Activated CD4-positive, alpha-beta T cell treated with anti-CD3 and anti-CD28 coated beads for 4 hours (primary cell): ENCODE data around the gene NMNAT3.

ENCODE experiments used
- DNase-seq, 2 donors: peaks; one replicate each; pipeline ENCODE4 v3.0.0-alpha.2; 2020

NMNAT3 gene

GRCh38 chr3:139674571-139675260, 3.1 kb downstream of the NMNAT3 start:
- no peak for DNase-seq

- no peak for DNase-seq
Measured at GRCh38 chr3:139672884-139673283, 4.9 kb downstream of the NMNAT3 start.

- DNase-seq: no peak
Measured at GRCh38 chr3:139671863-139672646, 5.7 kb downstream of the NMNAT3 start.

DNA sequence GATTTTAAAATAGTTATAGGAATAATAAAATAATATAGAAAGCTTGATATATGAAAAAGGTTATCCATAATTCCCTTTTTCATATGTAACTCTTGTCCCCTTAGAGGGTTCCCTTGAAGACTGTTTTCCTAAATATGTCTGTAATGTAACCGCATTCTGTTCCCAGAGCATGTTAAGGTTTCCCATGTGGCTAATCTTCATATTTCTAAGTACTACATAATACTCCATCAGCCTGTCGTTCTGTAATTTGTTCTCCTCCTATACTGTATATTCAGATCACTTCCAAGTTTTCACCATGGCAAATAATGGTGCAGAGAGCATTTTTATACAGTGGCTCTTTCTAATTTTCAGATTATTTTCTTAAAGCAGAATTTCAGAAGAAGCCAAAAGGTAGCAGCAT, 6.7 kb downstream of the NMNAT3 start:
- no peak for DNase-seq

DNA sequence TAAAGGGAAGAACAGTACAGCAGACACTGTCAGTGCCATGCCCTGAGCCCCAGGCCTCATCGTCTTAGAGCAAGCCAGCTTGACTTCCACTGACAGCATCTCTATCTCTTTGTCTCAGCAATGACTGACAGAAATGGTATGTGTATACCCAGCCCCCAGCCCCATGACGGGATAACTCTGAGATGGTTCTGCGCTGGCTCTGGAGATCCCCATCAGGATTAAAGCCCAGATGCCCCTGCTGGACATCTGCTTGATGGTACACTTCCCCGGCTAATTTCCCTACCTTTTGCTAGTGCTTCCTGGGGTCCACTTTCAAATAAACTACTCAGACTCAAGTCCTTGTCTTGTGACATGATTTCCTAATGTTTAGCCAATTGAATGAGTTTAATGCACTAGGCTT, 7.6 kb downstream of the NMNAT3 start:
- DNase-seq: no peak

GRCh38 chr3:139668332-139668731, 9.4 kb downstream of the NMNAT3 start:
- DNase-seq: no peak

DNA sequence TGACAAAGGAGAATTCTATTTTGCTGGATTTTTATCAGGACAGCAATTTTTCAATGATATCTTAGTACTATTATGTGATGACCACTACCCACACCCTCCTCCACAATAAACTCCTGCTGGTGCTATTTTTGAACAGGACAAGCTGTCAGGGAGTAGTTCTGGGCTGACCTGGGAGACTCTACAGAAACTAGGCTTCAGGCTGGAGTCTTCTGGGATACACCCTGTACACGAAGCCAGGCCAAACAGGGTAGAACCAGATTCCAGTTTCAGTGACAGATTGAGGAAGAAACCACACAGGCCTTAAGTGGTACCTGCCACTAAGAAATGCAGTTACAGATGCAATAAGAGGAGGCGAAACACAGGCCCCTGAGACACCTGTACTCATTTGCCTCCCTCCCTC, 12.8 kb downstream of the NMNAT3 start:
- DNase-seq: no peak

DNA sequence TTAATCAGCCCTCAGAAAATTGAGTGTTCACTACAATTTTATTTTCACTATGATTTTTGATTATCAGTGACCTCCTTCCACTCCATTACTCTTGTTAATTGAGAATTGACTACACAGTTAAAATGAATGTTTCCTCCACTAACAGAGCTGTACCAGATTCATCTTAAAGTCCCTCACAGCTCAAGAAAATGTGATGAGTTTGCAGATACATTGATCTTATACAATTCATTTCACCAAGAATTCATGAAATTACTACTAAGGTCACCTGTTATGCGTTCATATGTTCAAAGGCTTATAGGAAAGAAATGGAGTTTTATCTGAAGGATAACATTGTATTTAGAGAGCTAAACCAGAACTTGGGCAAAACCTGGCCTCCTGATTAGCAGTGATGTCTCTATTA, 17.5 kb downstream of the NMNAT3 start:
- no peak for DNase-seq

- no peak for DNase-seq
Measured at GRCh38 chr3:139659511-139659910, 18.3 kb downstream of the NMNAT3 start.

DNA sequence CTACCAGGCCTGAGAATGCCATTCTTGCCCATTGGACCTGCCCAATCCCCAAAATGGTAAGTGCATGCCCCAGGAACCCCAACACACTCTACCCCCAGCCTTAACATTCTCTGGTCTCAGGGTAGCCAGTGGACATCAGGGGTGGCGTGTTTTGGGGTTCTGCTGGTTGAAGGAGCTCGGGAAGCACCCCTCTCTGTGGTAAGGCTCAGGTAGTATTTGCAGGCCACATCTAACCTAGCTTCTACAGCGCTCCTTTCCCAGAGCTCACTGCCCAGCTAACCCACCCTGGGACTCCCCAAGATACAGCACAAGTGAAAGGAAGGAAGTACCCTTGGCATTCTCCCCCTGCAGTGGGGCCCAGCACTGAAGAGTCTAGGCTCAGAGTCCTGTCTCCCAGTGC, 19.8 kb downstream of the NMNAT3 start:
- no peak for DNase-seq

DNA sequence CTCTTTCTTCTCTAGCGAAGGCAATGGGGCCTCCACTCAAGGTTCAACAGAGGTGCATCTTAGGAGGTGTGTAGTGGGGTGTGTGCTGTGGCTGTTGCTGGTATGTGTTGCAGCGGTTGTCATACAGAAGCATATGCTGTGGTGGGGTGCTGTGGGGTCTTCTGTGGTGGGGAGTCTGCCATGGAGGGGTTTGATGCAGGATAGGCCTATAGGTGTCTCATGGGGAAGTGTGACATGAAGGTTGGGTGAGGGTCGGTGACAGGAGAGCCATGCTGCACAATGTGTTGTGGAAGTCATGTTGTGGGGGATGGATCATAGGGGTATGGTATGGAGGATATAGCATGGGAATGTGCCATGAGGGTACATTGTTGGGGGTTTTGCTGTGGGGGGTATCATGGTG, 20.3 kb downstream of the NMNAT3 start:
- DNase-seq: no peak

DNA sequence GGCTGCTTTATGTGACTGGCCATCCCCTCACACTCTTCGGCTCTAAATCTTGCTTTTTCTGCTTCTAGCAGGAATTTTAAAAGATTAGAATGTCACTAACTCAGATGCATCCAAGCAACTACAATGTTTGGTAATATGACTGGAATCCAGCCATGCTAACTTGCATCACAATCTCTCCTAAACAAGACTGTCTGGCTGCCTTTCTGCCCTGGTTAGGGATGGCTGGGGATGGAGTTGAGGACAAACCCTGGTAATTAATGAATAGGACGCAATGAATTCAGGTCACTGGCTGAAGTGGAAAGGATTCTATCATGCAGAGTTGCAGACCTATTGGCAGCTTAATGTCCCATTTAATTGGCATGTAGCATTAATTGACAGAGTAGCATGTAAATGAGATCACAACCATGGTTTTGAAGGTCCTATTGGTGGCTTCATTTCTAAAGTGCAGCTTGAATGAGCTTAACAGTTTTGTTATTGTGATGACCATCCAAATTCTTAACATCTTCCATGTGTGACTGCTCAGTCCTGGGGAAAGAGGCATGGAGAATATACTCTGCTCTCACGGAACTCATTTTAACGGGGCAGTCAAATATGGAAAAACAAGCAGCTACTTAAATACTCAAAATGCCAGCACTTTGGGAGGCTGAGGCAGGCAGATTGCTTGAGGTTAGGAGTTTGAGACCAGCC, 21.7 kb downstream of the NMNAT3 start:
- DNase-seq: no peak

DNA sequence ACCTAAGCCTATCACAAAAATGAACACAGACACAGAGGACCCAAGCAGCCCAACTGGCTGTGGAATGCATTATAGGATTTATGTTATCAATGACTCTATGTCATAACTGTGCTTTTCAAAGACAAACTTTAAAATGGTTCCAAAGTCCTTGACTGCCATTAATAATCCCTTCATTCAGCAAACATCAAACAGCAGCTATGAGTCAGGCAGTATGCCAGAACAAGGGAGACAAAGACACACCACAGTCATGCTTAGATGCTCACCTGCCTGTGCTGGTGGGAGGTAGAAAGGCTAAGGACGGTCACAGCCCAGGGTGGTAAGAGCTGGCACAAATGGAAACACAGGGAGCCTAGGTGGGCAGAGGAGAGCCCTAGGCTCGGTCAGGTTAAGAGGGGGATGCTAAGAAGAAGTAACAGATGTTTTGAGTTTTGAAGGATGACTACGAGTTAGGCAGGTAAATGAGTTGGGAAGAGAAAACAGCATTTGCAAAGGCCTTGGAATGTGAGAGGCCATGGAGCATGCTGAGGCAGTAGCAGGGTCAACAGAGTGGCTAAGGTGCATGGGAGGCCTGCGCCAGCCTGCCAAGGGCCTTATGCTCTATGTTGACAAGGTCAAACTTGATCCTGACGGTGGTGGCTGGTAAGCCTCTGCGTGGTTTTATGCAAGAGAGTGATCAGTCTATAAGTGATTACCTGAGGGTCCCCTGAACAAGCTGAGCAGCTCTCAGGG, 23.0 kb downstream of the NMNAT3 start:
- DNase-seq: no peak

DNA sequence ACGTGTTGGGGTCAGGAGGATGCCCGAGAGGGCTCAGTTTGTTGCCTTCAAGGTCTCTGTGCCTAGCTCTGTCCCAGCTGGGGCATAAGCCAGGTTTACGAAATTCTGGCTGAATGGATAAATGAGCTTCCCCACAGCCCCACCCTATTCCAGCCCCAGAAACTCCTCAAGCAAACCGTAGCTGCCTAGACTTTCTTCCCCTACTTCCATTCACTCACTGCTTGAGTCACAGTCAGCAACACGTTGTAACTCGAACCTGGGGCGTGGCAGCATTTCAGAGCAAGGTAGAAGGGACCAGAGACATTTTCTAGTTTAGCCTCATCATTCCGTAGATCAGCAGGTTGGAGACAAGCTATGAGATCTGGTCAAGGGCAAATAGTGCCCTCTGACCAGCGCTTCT, 24.2 kb downstream of the NMNAT3 start:
- DNase-seq: no peak

DNA sequence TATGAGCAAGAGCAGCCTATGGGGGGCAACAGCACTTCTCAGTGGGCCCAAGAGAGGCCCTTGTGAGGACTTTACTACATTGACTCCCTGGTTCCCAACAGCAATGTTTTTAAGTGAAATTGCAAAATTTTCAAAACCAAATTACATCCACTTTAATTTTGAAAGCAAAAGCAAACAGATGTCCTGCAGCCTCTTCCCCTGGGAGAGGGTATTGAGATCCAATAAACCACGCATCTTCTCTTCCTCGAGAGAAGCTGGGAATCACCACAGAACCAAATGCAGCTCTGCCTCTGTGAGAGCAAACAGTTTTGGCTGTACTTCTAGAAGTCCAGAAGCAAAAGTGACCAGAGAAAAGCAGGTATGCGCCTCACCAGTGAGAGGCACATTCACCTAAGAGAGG, 25.2 kb downstream of the NMNAT3 start:
- DNase-seq: no peak

DNA sequence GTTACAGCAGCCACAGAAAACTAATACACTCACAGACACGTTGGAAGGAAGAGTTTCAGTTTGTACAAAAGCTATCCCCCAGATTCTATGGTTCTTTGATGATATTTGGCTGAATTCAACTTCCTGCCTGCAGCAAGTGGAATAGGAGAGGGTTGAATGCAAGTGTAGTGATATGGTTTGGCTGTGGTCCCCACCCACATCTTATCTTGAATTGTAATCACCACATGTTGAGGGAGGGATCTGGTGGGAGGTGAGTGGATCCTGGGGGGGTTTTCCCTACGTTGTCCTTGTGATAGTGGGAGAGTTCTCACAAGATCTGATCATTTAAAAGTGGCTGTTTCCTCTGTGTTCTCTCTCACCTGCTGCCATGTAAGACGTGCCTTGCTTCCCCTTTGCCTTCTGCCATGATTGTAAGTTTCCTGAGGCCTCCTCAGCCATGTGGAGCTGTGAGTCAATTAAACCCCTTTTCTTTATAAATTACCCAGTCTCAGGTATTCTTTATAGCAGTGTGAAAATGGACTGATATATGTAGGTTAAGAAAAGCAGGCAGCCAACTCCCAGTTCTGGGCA, 29.8 kb downstream of the NMNAT3 start:
- no peak for DNase-seq

- DNase-seq: no peak
Measured at GRCh38 chr3:139646512-139646911, 31.3 kb downstream of the NMNAT3 start.

- no peak for DNase-seq
Measured at GRCh38 chr3:139642996-139643395, 34.8 kb downstream of the NMNAT3 start.

DNA sequence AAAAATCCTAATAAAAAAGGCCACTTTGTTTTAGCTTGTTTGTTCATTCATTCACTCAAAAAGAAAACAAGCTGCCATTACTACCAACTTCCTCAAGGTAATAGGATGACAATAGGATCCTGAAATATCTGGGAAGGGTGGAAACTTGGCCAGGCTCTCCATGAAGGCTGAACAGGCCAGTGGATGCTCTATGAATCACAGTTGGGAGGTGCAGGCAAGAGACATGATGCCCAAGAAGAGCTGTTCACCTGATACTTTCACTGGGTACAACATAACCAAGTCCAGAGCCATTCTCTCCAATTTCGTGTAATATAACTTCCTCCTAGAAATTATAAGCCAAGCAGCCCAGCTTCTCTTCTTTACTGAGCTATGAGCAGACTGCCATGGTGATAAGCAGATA, 37.3 kb downstream of the NMNAT3 start:
- DNase-seq: no peak

DNA sequence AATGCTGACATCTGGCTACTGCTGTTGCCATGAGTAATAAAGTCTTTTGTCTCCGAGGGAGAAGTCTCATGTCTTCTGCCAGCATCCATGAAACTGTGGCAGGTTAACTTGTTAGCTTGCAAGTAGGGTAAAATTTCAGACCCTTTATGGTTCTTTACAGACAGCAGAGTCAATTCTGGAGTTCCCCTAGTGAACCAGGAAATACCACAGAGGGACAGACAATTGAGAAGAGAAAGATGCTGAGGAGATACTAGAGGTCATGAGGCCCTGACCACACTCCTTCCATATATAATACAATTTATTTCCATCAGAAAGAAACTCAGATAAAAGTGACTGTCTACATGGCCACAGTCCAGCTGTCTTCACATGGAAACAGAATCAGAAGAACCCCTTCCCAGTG, 38.1 kb downstream of the NMNAT3 start:
- no peak for DNase-seq

- DNase-seq: no peak
Measured at GRCh38 chr3:139638518-139638917, 39.3 kb downstream of the NMNAT3 start.

GRCh38 chr3:139636511-139636910, 41.3 kb downstream of the NMNAT3 start:
- DNase-seq: no peak

DNA sequence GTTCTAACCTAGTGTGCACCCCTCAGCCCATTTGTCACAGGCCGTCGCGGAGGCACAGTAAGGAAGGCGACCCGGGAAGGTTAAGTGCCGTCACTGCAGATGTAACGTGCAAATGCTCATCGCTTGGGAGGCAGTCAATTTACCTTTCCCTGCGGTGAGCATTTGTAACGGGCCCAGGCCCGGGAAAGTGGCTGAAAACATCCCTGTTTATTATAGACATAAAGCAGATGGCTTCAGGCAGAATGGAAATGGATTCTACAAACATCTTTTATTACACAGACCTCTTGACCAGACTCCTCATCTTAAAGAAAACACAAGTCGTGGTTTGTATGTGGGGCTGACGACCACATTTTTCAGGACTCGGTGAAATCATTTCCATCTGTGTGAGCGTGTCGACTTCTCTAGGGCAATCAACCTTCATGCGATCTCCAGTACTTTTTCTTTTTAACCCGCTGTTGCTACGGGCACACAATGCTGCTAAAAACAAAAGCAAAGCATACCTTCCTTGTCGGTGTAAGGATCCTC, 43.6 kb downstream of the NMNAT3 start:
- DNase-seq: no peak
